Breast epithelium (tissue), 4 donors: Measurements from ENCODE around the gene ENO4. TPM values are rescaled to one million over a fixed set of nuclear protein-coding genes. Genes with fewer than 3 reads are reported as not detected.

ENCODE experiments used
- DNase-seq, 2 donors: peaks; one replicate each; pipeline ENCODE4 v3.0.0-alpha.2; 2019; ENCODE audit warnings: low spot score in 2 of 2
- H3K27ac ChIP-seq, 2 donors: fragments of 200-600 bp; sonication (generic) in 1 of 2; one replicate each; pipeline ENCODE4 v1.5.1; 2016 to 2019; ENCODE audit warnings: mild to moderate bottlenecking in 1 of 2
- H3K27me3 ChIP-seq, 2 donors: fragments of 200-600 bp; sonication (generic) in 1 of 2; one replicate each; pipeline versions ENCODE4 v1.5.1 to v1.6.0; 2017 to 2019; ENCODE audit warnings: control low read depth in 1 of 2, mild to moderate bottlenecking in 1 of 2
- H3K36me3 ChIP-seq: fragments of 200-600 bp; one replicate; pipeline ENCODE4 v1.5.1; 2019
- H3K4me1 ChIP-seq, 2 donors: fragments of 200-600 bp; sonication (generic); one replicate each; pipeline ENCODE4 v1.5.1; 2016 to 2019; ENCODE audit warnings: control low read depth in 1 of 2
- H3K4me3 ChIP-seq, 3 donors: fragments of 200-600 bp; sonication (generic); 1 replicate in 2 of 3; 2 replicates in 1 of 3; pipeline ENCODE4 v1.5.1; 2016 to 2019; ENCODE audit warnings: mild to moderate bottlenecking in 3 of 3, moderate library complexity in 2 of 3
- H3K9me3 ChIP-seq, 2 donors: fragments of 200-600 bp; sonication (generic) in 1 of 2; one replicate each; pipeline ENCODE4 v1.5.1; 2016 to 2019; ENCODE audit warnings: control low read depth in 1 of 2
- POLR2A ChIP-seq: fragments of 450-650 bp; IDR thresholded peaks from one replicate; pipeline ENCODE4 v1.6.1; 2016; ENCODE audit warnings: antibody characterized with exemption, mild to moderate bottlenecking, moderate library complexity
- POLR2AphosphoS5 ChIP-seq, 3 donors: sonication (generic); formaldehyde crosslinking; IDR thresholded peaks; one replicate each; pipeline ENCODE4 v1.6.1; 2017; ENCODE audit warnings: antibody characterized with exemption in 3 of 3
- intact Hi-C: fragments of 100-400 bp; cut with DNase I; formaldehyde crosslinking; loops from one replicate; pipeline ENCODE4 v1.15.1; 2023; ENCODE audit warnings: low total_unique reads
- total RNA-seq, 3 donors: library from RNA; depleted of rRNA; stranded (reverse); fragments of >200 nt; gene quantifications; one replicate each; pipeline ENCODE4 v1.1.0, GENCODE V29; 2016
- TF ChIP-seq, protein P1 (sequence below), 3 donors: fragments of 450-650 bp; IDR thresholded peaks; one replicate each; pipeline ENCODE4 v1.5.1; 2016 to 2017; ENCODE audit warnings: antibody characterized with exemption in 3 of 3, mild to moderate bottlenecking in 3 of 3, moderate library complexity in 3 of 3

The ENO4 gene
- total RNA-seq, 3 donors from 2014 or later = 0.16 to 1.9 (median 0.66) TPM

GRCh38 chr10:116825901-116826300 is 23.4 kb upstream of the ENO4 start:
- Histone ChIP-seq H3K27ac (no peak overlapping the region), H3K27me3 (no peaks in the 10 kb centered on the region), H3K4me3 (no peak overlapping the region), H3K4me1 (no peaks in the 10 kb centered on the region), H3K9me3 (no peaks in the 10 kb centered on the region), H3K36me3 (no peaks in the 10 kb centered on the region)
- DNase-seq = no peak
- intact Hi-C loops = no loop called here
- TF ChIP-seq, protein P1, sequence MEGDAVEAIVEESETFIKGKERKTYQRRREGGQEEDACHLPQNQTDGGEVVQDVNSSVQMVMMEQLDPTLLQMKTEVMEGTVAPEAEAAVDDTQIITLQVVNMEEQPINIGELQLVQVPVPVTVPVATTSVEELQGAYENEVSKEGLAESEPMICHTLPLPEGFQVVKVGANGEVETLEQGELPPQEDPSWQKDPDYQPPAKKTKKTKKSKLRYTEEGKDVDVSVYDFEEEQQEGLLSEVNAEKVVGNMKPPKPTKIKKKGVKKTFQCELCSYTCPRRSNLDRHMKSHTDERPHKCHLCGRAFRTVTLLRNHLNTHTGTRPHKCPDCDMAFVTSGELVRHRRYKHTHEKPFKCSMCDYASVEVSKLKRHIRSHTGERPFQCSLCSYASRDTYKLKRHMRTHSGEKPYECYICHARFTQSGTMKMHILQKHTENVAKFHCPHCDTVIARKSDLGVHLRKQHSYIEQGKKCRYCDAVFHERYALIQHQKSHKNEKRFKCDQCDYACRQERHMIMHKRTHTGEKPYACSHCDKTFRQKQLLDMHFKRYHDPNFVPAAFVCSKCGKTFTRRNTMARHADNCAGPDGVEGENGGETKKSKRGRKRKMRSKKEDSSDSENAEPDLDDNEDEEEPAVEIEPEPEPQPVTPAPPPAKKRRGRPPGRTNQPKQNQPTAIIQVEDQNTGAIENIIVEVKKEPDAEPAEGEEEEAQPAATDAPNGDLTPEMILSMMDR (IDR thresholded peaks at IDR 0.05) = no peak
- TF ChIP-seq POLR2AphosphoS5 (IDR thresholded peaks at IDR 0.05) = no peak
- TF ChIP-seq POLR2A = no peak

DNA sequence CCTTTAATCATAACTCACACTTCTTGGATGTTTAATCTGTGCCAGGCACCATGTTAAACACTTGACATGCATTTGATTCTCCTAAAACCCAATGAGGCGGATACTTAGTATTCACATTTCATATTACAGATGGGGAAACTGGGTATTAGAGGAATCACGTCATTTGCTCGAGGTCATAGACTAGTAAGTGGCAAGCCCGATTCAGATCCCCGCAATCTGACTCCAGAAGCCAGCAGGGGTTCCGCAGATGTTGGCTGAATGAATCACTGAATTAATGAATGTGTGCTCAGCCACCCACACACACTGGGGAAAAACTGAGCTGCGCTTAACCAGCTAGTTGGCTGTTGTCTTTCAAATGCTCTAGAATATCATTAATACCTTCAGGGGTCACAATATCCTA is 22.5 kb upstream of the ENO4 start:
- H3K27ac ChIP-seq = no peak overlapping the region

DNA sequence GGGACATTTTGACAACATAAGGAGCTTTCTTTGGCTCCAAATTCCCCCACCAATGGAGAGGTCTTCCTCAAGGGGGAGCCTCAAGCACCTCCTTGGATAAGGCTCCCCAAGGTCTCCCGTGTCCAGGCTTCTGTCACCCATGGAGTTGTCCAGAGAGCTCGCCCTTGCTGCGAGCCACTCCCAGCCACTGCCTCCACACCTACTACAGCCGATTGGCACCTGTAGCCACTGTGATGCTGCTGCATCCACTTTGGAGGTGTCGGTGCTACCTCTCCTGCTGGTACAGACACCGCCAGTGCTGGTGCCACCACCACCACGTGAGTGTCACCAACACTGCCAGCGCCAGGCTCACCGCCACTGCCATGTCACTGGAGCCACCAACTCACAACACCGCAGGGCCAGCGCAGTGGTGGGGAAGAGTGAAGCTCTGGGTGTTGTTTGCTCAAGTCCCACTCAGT is 22.1 kb upstream of the ENO4 start:
- no peak for DNase-seq
- Histone ChIP-seq H3K4me3 (no peak overlapping the region), H3K4me1 (no peaks in the 10 kb centered on the region), H3K27me3 (no peaks in the 10 kb centered on the region), H3K36me3 (no peaks in the 10 kb centered on the region), H3K9me3 (no peaks in the 10 kb centered on the region), H3K27ac (no peak overlapping the region)
- no peak for TF ChIP-seq POLR2AphosphoS5 (IDR thresholded peaks at IDR 0.05)
- TF ChIP-seq, protein P1 (IDR thresholded peaks at IDR 0.05) = no peak
- TF ChIP-seq POLR2A = no peak
- intact Hi-C loops = no loop called here

More for the DNA sequence above, 22.5 kb upstream of the ENO4 start:
- TF ChIP-seq POLR2A (no peak), POLR2AphosphoS5 (IDR thresholded peaks at IDR 0.05) (no peak)
- TF ChIP-seq, protein P1 (IDR thresholded peaks at IDR 0.05) = no peak
- H3K36me3 ChIP-seq = no peaks in the 10 kb centered on the region
- intact Hi-C loops = no loop called here
- no peak overlapping the region for H3K4me3 ChIP-seq
- no peaks in the 10 kb centered on the region for H3K4me1 ChIP-seq
- DNase-seq = no peak
- no peaks in the 10 kb centered on the region for H3K27me3 ChIP-seq
- no peaks in the 10 kb centered on the region for H3K9me3 ChIP-seq

GRCh38 chr10:116828116-116828515 is 21.2 kb upstream of the ENO4 start:
- Histone ChIP-seq H3K9me3 (no peaks in the 10 kb centered on the region), H3K4me1 (no peaks in the 10 kb centered on the region), H3K36me3 (no peaks in the 10 kb centered on the region), H3K4me3 (no peak overlapping the region), H3K27me3 (no peaks in the 10 kb centered on the region), H3K27ac (no peak overlapping the region)
- TF ChIP-seq POLR2A = no peak
- TF ChIP-seq, protein P1 (IDR thresholded peaks at IDR 0.05) = no peak
- TF ChIP-seq POLR2AphosphoS5 (IDR thresholded peaks at IDR 0.05) = no peak
- DNase-seq = no peak
- intact Hi-C loops = no loop called here

- no peak overlapping the region for H3K27ac ChIP-seq
- no peaks in the 10 kb centered on the region for H3K27me3 ChIP-seq
- no peaks in the 10 kb centered on the region for H3K9me3 ChIP-seq
- no peaks in the 10 kb centered on the region for H3K4me1 ChIP-seq
- H3K4me3 ChIP-seq = no peak overlapping the region
- DNase-seq = no peak
- no peak for TF ChIP-seq POLR2A
- TF ChIP-seq, protein P1 (IDR thresholded peaks at IDR 0.05) = no peak
- intact Hi-C loops = no loop called here
- no peaks in the 10 kb centered on the region for H3K36me3 ChIP-seq
These were observed 19.6 kb upstream of the ENO4 start for GRCh38 chr10:116829711-116830110.
